Measurements from ENCODE around the gene PRCC. TPM values are rescaled to one million over a fixed set of nuclear protein-coding genes. Genes with fewer than 3 reads are reported as not detected.

The PRCC gene
- polyA plus RNA-seq, 2 of the 4 experiments (the other 2 are of a cell fraction) = 44.5 to 52.0 TPM

DNA sequence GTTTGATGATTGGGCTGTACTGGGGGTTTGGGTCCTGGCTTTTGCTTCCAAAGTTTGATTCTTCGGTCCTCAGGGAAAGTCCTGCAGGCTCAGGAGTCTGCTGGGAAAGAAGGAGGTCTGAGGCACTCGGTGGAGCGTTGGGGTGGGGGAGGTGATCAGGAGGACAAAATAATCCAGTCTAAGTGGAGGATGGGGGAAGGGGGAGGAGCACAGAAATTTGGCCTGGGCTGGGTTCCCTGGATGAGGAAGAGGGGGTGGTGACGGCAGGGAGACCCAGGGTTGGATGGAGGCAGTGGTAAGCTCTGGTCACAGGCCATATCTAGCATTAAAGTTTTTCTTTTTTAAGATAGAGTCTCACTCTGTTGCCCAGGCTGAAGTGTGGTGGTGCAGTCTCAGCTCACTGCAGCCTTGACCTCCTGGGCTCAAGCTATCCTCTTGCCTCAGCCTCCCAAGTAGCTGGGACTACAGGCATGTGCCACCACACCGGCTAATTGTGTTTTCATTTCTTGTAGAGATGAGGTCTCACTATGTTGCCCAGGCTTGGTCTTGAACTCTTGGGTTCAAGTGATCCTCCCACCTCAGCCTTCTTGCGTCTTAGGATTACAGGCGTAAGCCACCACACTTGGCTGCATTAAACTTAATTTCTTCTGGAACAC is 42.5 kb downstream of the PRCC start (continued):
- TF ChIP-seq RAD21 (conservative IDR thresholded peaks at IDR 0.05 in 1 of 2, IDR thresholded peaks at IDR 0.05 in 1 of 2) (no peak), KDM1A (IDR thresholded peaks at IDR 0.05; ENCODE audit: low read depth) (no peak)

DNA sequence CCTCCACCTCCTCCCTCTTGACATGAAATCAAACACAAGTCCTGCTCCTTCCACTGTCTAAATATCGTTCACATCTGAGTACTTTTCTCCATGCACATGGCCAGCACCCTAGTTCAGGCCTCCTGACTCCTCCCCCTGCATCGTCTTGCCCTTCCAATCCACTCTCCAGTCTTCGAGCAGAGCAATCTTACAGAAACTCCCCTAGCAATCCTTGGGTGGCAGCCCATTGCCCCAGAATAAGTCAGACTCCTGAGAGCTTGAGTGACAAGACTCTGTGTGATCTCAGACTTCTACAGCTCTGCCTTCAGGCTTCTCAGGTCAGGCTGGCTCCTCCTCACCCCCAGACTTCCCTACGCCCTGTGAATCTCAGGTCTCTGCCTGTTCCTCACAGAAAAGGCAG is 43.8 kb downstream of the PRCC start:
- ChIA-PET POLR2A (no interaction called here), CTCF (interaction anchor here (0.6 to 27.2 kb wide), 10 partner anchors 10 to 117 kb away, joined by 3 to 480 read pairs (median 6); partner anchors contain the start of genes INSRR and NTRK1)
- ATAC-seq = no peak
- no peak for TF ChIP-seq ZC3H11A (IDR thresholded peaks at IDR 0.05)
- no peak for TF ChIP-seq RNF2 (IDR thresholded peaks at IDR 0.05; ENCODE audit: borderline replicate concordance, low read depth)
- no peak for TF ChIP-seq MAFK (IDR thresholded peaks at IDR 0.05; ENCODE audit: partially characterized antibody)
- no peak for TF ChIP-seq BHLHE40 (IDR thresholded peaks at IDR 0.05; ENCODE audit: low read depth, low read length)
- TF ChIP-seq, protein P1, sequence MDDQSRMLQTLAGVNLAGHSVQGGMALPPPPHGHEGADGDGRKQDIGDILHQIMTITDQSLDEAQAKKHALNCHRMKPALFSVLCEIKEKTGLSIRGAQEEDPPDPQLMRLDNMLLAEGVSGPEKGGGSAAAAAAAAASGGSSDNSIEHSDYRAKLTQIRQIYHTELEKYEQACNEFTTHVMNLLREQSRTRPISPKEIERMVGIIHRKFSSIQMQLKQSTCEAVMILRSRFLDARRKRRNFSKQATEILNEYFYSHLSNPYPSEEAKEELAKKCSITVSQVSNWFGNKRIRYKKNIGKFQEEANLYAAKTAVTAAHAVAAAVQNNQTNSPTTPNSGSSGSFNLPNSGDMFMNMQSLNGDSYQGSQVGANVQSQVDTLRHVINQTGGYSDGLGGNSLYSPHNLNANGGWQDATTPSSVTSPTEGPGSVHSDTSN (IDR thresholded peaks at IDR 0.05) = no peak
- TF ChIP-seq SMC3 (IDR thresholded peaks at IDR 0.05) = no peak
- TF ChIP-seq, protein P2, sequence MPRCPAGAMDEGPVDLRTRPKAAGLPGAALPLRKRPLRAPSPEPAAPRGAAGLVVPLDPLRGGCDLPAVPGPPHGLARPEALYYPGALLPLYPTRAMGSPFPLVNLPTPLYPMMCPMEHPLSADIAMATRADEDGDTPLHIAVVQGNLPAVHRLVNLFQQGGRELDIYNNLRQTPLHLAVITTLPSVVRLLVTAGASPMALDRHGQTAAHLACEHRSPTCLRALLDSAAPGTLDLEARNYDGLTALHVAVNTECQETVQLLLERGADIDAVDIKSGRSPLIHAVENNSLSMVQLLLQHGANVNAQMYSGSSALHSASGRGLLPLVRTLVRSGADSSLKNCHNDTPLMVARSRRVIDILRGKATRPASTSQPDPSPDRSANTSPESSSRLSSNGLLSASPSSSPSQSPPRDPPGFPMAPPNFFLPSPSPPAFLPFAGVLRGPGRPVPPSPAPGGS (IDR thresholded peaks at IDR 0.05) = no peak
- no peak for TF ChIP-seq RARB (CRISPR knock-in tag; IDR thresholded peaks at IDR 0.05)
- no peak for TF ChIP-seq EHF (CRISPR knock-in tag; IDR thresholded peaks at IDR 0.05)
- no peak for TF ChIP-seq EP300 (IDR thresholded peaks at IDR 0.05)
- TF ChIP-seq CEBPB (IDR thresholded peaks at IDR 0.05) = no peak
- TF ChIP-seq RAD21 (conservative IDR thresholded peaks at IDR 0.05 in 1 of 2, IDR thresholded peaks at IDR 0.05 in 1 of 2) = no peak
- TF ChIP-seq TP53 (CRISPR knock-in tag; IDR thresholded peaks at IDR 0.05) = no peak
- TF ChIP-seq EHMT2 (IDR thresholded peaks at IDR 0.05; ENCODE audit: low read depth) = no peak
- TF ChIP-seq CHD2 (IDR thresholded peaks at IDR 0.05; ENCODE audit: low read length, partially characterized antibody) = no peak
- no peak for TF ChIP-seq HOXB13 (CRISPR knock-in tag; IDR thresholded peaks at IDR 0.05; ENCODE audit: low read depth)
- TF ChIP-seq FOSB (CRISPR knock-in tag; IDR thresholded peaks at IDR 0.05) = no peak
- TF ChIP-seq, protein P3, sequence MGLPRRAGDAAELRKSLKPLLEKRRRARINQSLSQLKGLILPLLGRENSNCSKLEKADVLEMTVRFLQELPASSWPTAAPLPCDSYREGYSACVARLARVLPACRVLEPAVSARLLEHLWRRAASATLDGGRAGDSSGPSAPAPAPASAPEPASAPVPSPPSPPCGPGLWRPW (IDR thresholded peaks at IDR 0.05) = no peak
- no peak for TF ChIP-seq JUN (IDR thresholded peaks at IDR 0.05)
- TF ChIP-seq, protein P4, sequence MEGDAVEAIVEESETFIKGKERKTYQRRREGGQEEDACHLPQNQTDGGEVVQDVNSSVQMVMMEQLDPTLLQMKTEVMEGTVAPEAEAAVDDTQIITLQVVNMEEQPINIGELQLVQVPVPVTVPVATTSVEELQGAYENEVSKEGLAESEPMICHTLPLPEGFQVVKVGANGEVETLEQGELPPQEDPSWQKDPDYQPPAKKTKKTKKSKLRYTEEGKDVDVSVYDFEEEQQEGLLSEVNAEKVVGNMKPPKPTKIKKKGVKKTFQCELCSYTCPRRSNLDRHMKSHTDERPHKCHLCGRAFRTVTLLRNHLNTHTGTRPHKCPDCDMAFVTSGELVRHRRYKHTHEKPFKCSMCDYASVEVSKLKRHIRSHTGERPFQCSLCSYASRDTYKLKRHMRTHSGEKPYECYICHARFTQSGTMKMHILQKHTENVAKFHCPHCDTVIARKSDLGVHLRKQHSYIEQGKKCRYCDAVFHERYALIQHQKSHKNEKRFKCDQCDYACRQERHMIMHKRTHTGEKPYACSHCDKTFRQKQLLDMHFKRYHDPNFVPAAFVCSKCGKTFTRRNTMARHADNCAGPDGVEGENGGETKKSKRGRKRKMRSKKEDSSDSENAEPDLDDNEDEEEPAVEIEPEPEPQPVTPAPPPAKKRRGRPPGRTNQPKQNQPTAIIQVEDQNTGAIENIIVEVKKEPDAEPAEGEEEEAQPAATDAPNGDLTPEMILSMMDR (IDR thresholded peaks at IDR 0.05) = no peak
- H3K4me2 ChIP-seq = no peak overlapping the region
- WGBS (ENCODE audit: missing lambda C conversion rate) = 60% methylated on average over 4 of the region's 4 CpGs
- no peaks in the 10 kb centered on the region for H3K9me3 ChIP-seq
- FAIRE-seq = no peak
- H3K4me3 ChIP-seq = no peak overlapping the region
- H3K27ac ChIP-seq = no peak overlapping the region
- no peak for DNase-seq (ENCODE audit: low read depth in 1 of 2, low spot score in 1 of 2)
- peaks cover 24% of the 10 kb centered on the region for H3K4me1 ChIP-seq

Measured in A549 (cell line).